Loucy (cell line): ENCODE data around the gene MAP3K13.

Source experiments
- H2AFZ ChIP-seq: fragments of 200-600 bp; sonication (generic); 2 replicates; pipeline ENCODE4 v1.6.0; 2016; ENCODE audit warnings: antibody characterized with exemption, mild to moderate bottlenecking, low read length, moderate library complexity
- H3F3A ChIP-seq: fragments of 200-600 bp; 2 replicates; pipeline ENCODE4 v1.6.0; 2016; ENCODE audit warnings: antibody characterized with exemption, low read depth, mild to moderate bottlenecking
- H3K27me3 ChIP-seq: fragments of 200-600 bp; sonication (generic); 2 replicates; pipeline ENCODE4 v1.6.1; 2014; ENCODE audit warnings: low read length, mild to moderate bottlenecking; ENCODE audit not compliant: insufficient read depth, poor library complexity, severe bottlenecking
- H3K36me3 ChIP-seq: fragments of 200-600 bp; sonication (generic); 2 replicates; pipeline ENCODE4 v1.6.1; 2016; ENCODE audit warnings: low read length; ENCODE audit not compliant: insufficient read depth
- H3K4me1 ChIP-seq: fragments of 200-600 bp; sonication (generic); 2 replicates; pipeline ENCODE4 v1.5.1; 2014; ENCODE audit warnings: low read length, mild to moderate bottlenecking; ENCODE audit not compliant: insufficient read depth, poor library complexity, severe bottlenecking
- H3K4me2 ChIP-seq: fragments of 200-600 bp; sonication (generic); 2 replicates; pipeline ENCODE4 v1.6.0; 2014; ENCODE audit warnings: antibody characterized with exemption, low read length, low read depth, mild to moderate bottlenecking; ENCODE audit not compliant: poor library complexity, severe bottlenecking
- H3K4me3 ChIP-seq: fragments of 200-600 bp; sonication (generic); 2 replicates; pipeline ENCODE4 v1.5.1; 2014; ENCODE audit warnings: low read length, mild to moderate bottlenecking, mixed read lengths; ENCODE audit not compliant: poor library complexity, severe bottlenecking
- H3K79me2 ChIP-seq: fragments of 200-600 bp; sonication (generic); 2 replicates; pipeline ENCODE4 v1.6.1; 2014; ENCODE audit warnings: low read length; ENCODE audit not compliant: insufficient read depth
- H3K9ac ChIP-seq: fragments of 200-600 bp; sonication (generic); 2 replicates; pipeline ENCODE4 v1.6.0; 2014; ENCODE audit warnings: mild to moderate bottlenecking, low read depth, low read length, moderate library complexity; ENCODE audit not compliant: poor library complexity, severe bottlenecking
- H3K9me2 ChIP-seq: fragments of 200-600 bp; sonication (generic); replicated peaks from 2 replicates; pipeline ENCODE4 v1.6.1; 2016; ENCODE audit warnings: low read depth, low read length, mixed read lengths
- H3K9me3 ChIP-seq: fragments of 200-600 bp; sonication (generic); 2 replicates; pipeline ENCODE4 v1.6.1; 2014; ENCODE audit warnings: mild to moderate bottlenecking, antibody characterized with exemption, low read length, low read depth; ENCODE audit not compliant: insufficient read depth
- H4K20me1 ChIP-seq: fragments of 200-600 bp; sonication (generic); 2 replicates; pipeline ENCODE4 v1.6.0; 2014; ENCODE audit warnings: antibody characterized with exemption, low read length, mild to moderate bottlenecking; ENCODE audit not compliant: insufficient read depth, poor library complexity, severe bottlenecking
- CTCF ChIP-seq: fragments of 200-600 bp; sonication (generic); conservative IDR thresholded peaks from 2 replicates; pipeline ENCODE4 v1.5.1; 2014; ENCODE audit warnings: mild to moderate bottlenecking, antibody characterized with exemption, low read length
- EZH2phosphoT487 ChIP-seq: fragments of 200-600 bp; IDR thresholded peaks from 2 replicates; pipeline ENCODE4 v1.6.1; 2018; ENCODE audit warnings: antibody characterized with exemption, mild to moderate bottlenecking, moderate library complexity, borderline replicate concordance

The MAP3K13 gene

GRCh38 chr3:185402561-185402960 is 39.6 kb downstream of the MAP3K13 start:
- H3K79me2 ChIP-seq = no peaks in the 10 kb centered on the region
- no peak overlapping the region for H3K4me3 ChIP-seq
- no peaks in the 10 kb centered on the region for H3K4me1 ChIP-seq
- H3K9me2 ChIP-seq = no peaks in the 10 kb centered on the region
- H3K27me3 ChIP-seq = no peaks in the 10 kb centered on the region
- H4K20me1 ChIP-seq = no peaks in the 10 kb centered on the region
- no peak overlapping the region for H3K9ac ChIP-seq
- no peak for TF ChIP-seq EZH2phosphoT487
- no peak for TF ChIP-seq CTCF
- no peak overlapping the region for H2AFZ ChIP-seq
- no peaks in the 10 kb centered on the region for H3K9me3 ChIP-seq
- no peaks in the 10 kb centered on the region for H3K36me3 ChIP-seq
- no peak overlapping the region for H3K4me2 ChIP-seq
- no peaks in the 10 kb centered on the region for H3F3A ChIP-seq

GRCh38 chr3:185403002-185403401 is 40.1 kb downstream of the MAP3K13 start:
- H3F3A ChIP-seq = no peaks in the 10 kb centered on the region
- H3K9me3 ChIP-seq = no peaks in the 10 kb centered on the region
- H3K36me3 ChIP-seq = no peaks in the 10 kb centered on the region
- H3K9me2 ChIP-seq = no peaks in the 10 kb centered on the region
- H3K9ac ChIP-seq = no peak overlapping the region
- TF ChIP-seq CTCF (no peak), EZH2phosphoT487 (no peak)
- H3K4me3 ChIP-seq = no peak overlapping the region
- H3K79me2 ChIP-seq = no peaks in the 10 kb centered on the region
- H3K4me1 ChIP-seq = no peaks in the 10 kb centered on the region
- no peak overlapping the region for H2AFZ ChIP-seq
- H3K27me3 ChIP-seq = no peaks in the 10 kb centered on the region
- H4K20me1 ChIP-seq = no peaks in the 10 kb centered on the region
- H3K4me2 ChIP-seq = no peak overlapping the region

- no peaks in the 10 kb centered on the region for H3K9me2 ChIP-seq
- H4K20me1 ChIP-seq = no peaks in the 10 kb centered on the region
- no peaks in the 10 kb centered on the region for H3K4me1 ChIP-seq
- H3K79me2 ChIP-seq = no peaks in the 10 kb centered on the region
- no peak overlapping the region for H3K4me2 ChIP-seq
- TF ChIP-seq CTCF (no peak), EZH2phosphoT487 (no peak)
- no peaks in the 10 kb centered on the region for H3K27me3 ChIP-seq
- no peak overlapping the region for H3K4me3 ChIP-seq
- H3K36me3 ChIP-seq = no peaks in the 10 kb centered on the region
- H3K9me3 ChIP-seq = no peaks in the 10 kb centered on the region
- H3F3A ChIP-seq = no peaks in the 10 kb centered on the region
- no peak overlapping the region for H2AFZ ChIP-seq
- no peak overlapping the region for H3K9ac ChIP-seq
Measured at GRCh38 chr3:185405243-185405642, 42.3 kb downstream of the MAP3K13 start.
